ENCODE results near the gene IDH3B. TPM values are rescaled to one million over a fixed set of nuclear protein-coding genes. Genes with fewer than 3 reads are reported as not detected.
A peak's percentile ranks its signal among the peaks of the same experiment; 100 is the strongest.

Gene IDH3B
- total and polyA plus RNA-seq, 2 of the 13 experiments (the other 11 are each of a cell fraction or from before 2014, with no cell fraction given), result 215 to 254 TPM

GRCh38 chr20:2651772-2652723, 12.0 kb downstream of the IDH3B start, which contains the start of gene NOP56 (continued):
- TF ChIP-seq ZNF775 (CRISPR knock-in tag; IDR thresholded peaks at IDR 0.05; ENCODE audit: borderline replicate concordance) (0 out of 2 replicates have a peak, but pooled peaks have one; percentile 46), RFX1 (IDR thresholded peaks at IDR 0.05) (no peak), ZNF329 (CRISPR knock-in tag; IDR thresholded peaks at IDR 0.05; ENCODE audit: low read depth) (peak; percentile 66), ZNF264 (CRISPR knock-in tag; IDR thresholded peaks at IDR 0.05) (no peak), ZNF777 (CRISPR knock-in tag; IDR thresholded peaks at IDR 0.05) (peak; percentile 79; the same call in 1 of the 2 replicates), ATF1 (CRISPR knock-in tag; IDR thresholded peaks at IDR 0.05) (no peak), ZNF691 (CRISPR knock-in tag; IDR thresholded peaks at IDR 0.05; ENCODE audit: borderline replicate concordance, low read depth) (peak; percentile 95), ZBTB10 (CRISPR knock-in tag; IDR thresholded peaks at IDR 0.05; ENCODE audit: borderline replicate concordance) (peak; percentile 82; the same call in 1 of the 2 replicates), ZNF12 (CRISPR knock-in tag; IDR thresholded peaks at IDR 0.05) (peak; percentile 9; the same call in 1 of the 2 replicates), BHLHE40 (IDR thresholded peaks at IDR 0.05; ENCODE audit: low read length) (peak; percentile 98), MXI1 (IDR thresholded peaks at IDR 0.05; ENCODE audit: borderline replicate concordance, low read depth, low read length) (peak; percentile 91; the same call in 2 of the 3 replicates), POGZ (CRISPR knock-in tag; IDR thresholded peaks at IDR 0.05) (peak; percentile 92), SETDB1 (CRISPR knock-in tag; IDR thresholded peaks at IDR 0.05; ENCODE audit: borderline replicate concordance) (no peak)
- TF ChIP-seq, protein P1, sequence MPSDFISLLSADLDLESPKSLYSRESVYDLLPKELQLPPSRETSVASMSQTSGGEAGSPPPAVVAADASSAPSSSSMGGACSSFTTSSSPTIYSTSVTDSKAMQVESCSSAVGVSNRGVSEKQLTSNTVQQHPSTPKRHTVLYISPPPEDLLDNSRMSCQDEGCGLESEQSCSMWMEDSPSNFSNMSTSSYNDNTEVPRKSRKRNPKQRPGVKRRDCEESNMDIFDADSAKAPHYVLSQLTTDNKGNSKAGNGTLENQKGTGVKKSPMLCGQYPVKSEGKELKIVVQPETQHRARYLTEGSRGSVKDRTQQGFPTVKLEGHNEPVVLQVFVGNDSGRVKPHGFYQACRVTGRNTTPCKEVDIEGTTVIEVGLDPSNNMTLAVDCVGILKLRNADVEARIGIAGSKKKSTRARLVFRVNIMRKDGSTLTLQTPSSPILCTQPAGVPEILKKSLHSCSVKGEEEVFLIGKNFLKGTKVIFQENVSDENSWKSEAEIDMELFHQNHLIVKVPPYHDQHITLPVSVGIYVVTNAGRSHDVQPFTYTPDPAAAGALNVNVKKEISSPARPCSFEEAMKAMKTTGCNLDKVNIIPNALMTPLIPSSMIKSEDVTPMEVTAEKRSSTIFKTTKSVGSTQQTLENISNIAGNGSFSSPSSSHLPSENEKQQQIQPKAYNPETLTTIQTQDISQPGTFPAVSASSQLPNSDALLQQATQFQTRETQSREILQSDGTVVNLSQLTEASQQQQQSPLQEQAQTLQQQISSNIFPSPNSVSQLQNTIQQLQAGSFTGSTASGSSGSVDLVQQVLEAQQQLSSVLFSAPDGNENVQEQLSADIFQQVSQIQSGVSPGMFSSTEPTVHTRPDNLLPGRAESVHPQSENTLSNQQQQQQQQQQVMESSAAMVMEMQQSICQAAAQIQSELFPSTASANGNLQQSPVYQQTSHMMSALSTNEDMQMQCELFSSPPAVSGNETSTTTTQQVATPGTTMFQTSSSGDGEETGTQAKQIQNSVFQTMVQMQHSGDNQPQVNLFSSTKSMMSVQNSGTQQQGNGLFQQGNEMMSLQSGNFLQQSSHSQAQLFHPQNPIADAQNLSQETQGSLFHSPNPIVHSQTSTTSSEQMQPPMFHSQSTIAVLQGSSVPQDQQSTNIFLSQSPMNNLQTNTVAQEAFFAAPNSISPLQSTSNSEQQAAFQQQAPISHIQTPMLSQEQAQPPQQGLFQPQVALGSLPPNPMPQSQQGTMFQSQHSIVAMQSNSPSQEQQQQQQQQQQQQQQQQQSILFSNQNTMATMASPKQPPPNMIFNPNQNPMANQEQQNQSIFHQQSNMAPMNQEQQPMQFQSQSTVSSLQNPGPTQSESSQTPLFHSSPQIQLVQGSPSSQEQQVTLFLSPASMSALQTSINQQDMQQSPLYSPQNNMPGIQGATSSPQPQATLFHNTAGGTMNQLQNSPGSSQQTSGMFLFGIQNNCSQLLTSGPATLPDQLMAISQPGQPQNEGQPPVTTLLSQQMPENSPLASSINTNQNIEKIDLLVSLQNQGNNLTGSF (CRISPR knock-in tag; IDR thresholded peaks at IDR 0.05), result 0 out of 2 replicates have a peak, but pooled peaks have one; percentile 51
- TF ChIP-seq, protein P2, sequence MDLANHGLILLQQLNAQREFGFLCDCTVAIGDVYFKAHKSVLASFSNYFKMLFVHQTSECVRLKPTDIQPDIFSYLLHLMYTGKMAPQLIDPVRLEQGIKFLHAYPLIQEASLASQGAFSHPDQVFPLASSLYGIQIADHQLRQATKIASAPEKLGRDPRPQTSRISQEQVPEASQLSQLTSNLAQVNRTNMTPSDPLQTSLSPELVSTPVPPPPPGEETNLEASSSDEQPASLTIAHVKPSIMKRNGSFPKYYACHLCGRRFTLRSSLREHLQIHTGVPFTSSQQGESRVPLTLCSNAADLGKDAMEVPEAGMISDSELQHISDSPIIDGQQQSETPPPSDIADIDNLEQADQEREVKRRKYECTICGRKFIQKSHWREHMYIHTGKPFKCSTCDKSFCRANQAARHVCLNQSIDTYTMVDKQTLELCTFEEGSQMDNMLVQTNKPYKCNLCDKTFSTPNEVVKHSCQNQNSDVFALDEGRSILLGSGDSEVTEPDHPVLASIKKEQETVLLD (CRISPR knock-in tag; IDR thresholded peaks at IDR 0.05; ENCODE audit: low read depth), result peak; percentile 60; the same call in 1 of the 2 replicates
- TF ChIP-seq, protein P3, sequence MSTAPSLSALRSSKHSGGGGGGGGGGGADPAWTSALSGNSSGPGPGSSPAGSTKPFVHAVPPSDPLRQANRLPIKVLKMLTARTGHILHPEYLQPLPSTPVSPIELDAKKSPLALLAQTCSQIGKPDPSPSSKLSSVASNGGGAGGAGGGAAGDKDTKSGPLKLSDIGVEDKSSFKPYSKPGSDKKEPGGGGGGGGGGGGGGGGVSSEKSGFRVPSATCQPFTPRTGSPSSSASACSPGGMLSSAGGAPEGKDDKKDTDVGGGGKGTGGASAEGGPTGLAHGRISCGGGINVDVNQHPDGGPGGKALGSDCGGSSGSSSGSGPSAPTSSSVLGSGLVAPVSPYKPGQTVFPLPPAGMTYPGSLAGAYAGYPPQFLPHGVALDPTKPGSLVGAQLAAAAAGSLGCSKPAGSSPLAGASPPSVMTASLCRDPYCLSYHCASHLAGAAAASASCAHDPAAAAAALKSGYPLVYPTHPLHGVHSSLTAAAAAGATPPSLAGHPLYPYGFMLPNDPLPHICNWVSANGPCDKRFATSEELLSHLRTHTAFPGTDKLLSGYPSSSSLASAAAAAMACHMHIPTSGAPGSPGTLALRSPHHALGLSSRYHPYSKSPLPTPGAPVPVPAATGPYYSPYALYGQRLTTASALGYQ (CRISPR knock-in tag; IDR thresholded peaks at IDR 0.05), result peak; percentile 22

Measured in HepG2 (cell line).